HEK293 (cell line): Measurements from ENCODE around the gene CCDC124.

Experiments
- BCL11B ChIP-seq: fragments of 450-650 bp; formaldehyde crosslinking; IDR thresholded peaks from 2 replicates; pipeline ENCODE4 v1.5.1; 2016; ENCODE audit warnings: low read depth, missing biosample characterization, missing genetic modification characterization
- EGR2 ChIP-seq: fragments of 450-650 bp; formaldehyde crosslinking; IDR thresholded peaks from 2 replicates; pipeline ENCODE4 v1.5.1; 2016; ENCODE audit warnings: low read depth, missing biosample characterization, missing genetic modification characterization
- GFI1B ChIP-seq: fragments of 450-650 bp; formaldehyde crosslinking; IDR thresholded peaks from 2 replicates; pipeline ENCODE4 v1.5.1; 2016; ENCODE audit warnings: missing biosample characterization, missing genetic modification characterization
- GLIS1 ChIP-seq: fragments of 450-650 bp; formaldehyde crosslinking; IDR thresholded peaks from 2 replicates; pipeline ENCODE4 v1.5.1; 2016; ENCODE audit warnings: missing biosample characterization, missing genetic modification characterization
- IKZF3 ChIP-seq: fragments of 450-650 bp; IDR thresholded peaks from 2 replicates; pipeline ENCODE4 v1.5.0; 2018; ENCODE audit warnings: missing biosample characterization, mild to moderate bottlenecking, missing genetic modification characterization, moderate library complexity
- PRDM10 ChIP-seq: fragments of 450-650 bp; formaldehyde crosslinking; IDR thresholded peaks from 2 replicates; pipeline ENCODE4 v1.5.1; 2016; ENCODE audit warnings: missing biosample characterization, missing genetic modification characterization
- RBAK ChIP-seq: fragments of 450-650 bp; formaldehyde crosslinking; IDR thresholded peaks from 2 replicates; pipeline ENCODE4 v1.5.1; 2016; ENCODE audit warnings: missing biosample characterization, missing genetic modification characterization
- ZBTB17 ChIP-seq: fragments of 450-650 bp; formaldehyde crosslinking; IDR thresholded peaks from 2 replicates; pipeline ENCODE4 v1.5.1; 2016; ENCODE audit warnings: missing biosample characterization, missing genetic modification characterization
- ZBTB44 ChIP-seq: fragments of 450-650 bp; IDR thresholded peaks from 2 replicates; pipeline ENCODE4 v1.5.1; 2018; ENCODE audit warnings: missing biosample characterization, mild to moderate bottlenecking, missing genetic modification characterization
- ZNF132 ChIP-seq: fragments of 450-650 bp; formaldehyde crosslinking; IDR thresholded peaks from 2 replicates; pipeline ENCODE4 v1.5.1; 2017; ENCODE audit warnings: missing biosample characterization, missing genetic modification characterization, borderline replicate concordance
- ZNF174 ChIP-seq: fragments of 450-650 bp; formaldehyde crosslinking; IDR thresholded peaks from 2 replicates; pipeline ENCODE4 v1.5.0; 2017; ENCODE audit warnings: missing biosample characterization, mild to moderate bottlenecking, missing genetic modification characterization
- ZNF211 ChIP-seq: fragments of 450-650 bp; formaldehyde crosslinking; IDR thresholded peaks from 2 replicates; pipeline ENCODE4 v1.5.1; 2016; ENCODE audit warnings: low read depth, missing biosample characterization, missing genetic modification characterization
- ZNF335 ChIP-seq: fragments of 450-650 bp; formaldehyde crosslinking; conservative IDR thresholded peaks from 2 replicates; pipeline ENCODE4 v1.5.1; 2016; ENCODE audit warnings: missing biosample characterization, missing genetic modification characterization
- ZNF513 ChIP-seq: fragments of 450-650 bp; IDR thresholded peaks from 2 replicates; pipeline ENCODE4 v1.5.1; 2018; ENCODE audit warnings: missing biosample characterization, missing genetic modification characterization
- ZNF555 ChIP-seq: fragments of 450-650 bp; formaldehyde crosslinking; conservative IDR thresholded peaks from 2 replicates; pipeline ENCODE4 v1.5.1; 2017; ENCODE audit warnings: missing biosample characterization, mild to moderate bottlenecking, missing genetic modification characterization, inconsistent platforms
- ZNF623 ChIP-seq: fragments of 450-650 bp; formaldehyde crosslinking; IDR thresholded peaks from 2 replicates; pipeline ENCODE4 v1.5.1; 2016; ENCODE audit warnings: missing biosample characterization, missing genetic modification characterization
- ZNF645 ChIP-seq: fragments of 450-650 bp; formaldehyde crosslinking; IDR thresholded peaks from 2 replicates; pipeline ENCODE4; 2016; ENCODE audit warnings: missing biosample characterization, missing genetic modification characterization
- ZNF658 ChIP-seq: fragments of 450-650 bp; formaldehyde crosslinking; IDR thresholded peaks from 2 replicates; pipeline ENCODE4; 2016; ENCODE audit warnings: missing biosample characterization, missing genetic modification characterization
- ZNF670 ChIP-seq: fragments of 450-650 bp; formaldehyde crosslinking; IDR thresholded peaks from 2 replicates; pipeline ENCODE4 v1.5.1; 2016; ENCODE audit warnings: missing biosample characterization, missing genetic modification characterization, low read depth
- ZNF791 ChIP-seq: fragments of 450-650 bp; formaldehyde crosslinking; IDR thresholded peaks from 2 replicates; pipeline ENCODE4 v1.5.1; 2016; ENCODE audit warnings: missing biosample characterization, missing genetic modification characterization
- TF ChIP-seq, protein P1 (sequence below): fragments of 450-650 bp; formaldehyde crosslinking; optimal IDR thresholded peaks from 2 replicates; pipeline ENCODE3; 2016; ENCODE audit warnings: missing biosample characterization, mild to moderate bottlenecking, missing genetic modification characterization
- TF ChIP-seq, protein P2 (sequence below): fragments of 450-650 bp; formaldehyde crosslinking; IDR thresholded peaks from 2 replicates; pipeline ENCODE4 v1.5.1; 2017; ENCODE audit warnings: missing biosample characterization, missing genetic modification characterization

CCDC124 gene

DNA sequence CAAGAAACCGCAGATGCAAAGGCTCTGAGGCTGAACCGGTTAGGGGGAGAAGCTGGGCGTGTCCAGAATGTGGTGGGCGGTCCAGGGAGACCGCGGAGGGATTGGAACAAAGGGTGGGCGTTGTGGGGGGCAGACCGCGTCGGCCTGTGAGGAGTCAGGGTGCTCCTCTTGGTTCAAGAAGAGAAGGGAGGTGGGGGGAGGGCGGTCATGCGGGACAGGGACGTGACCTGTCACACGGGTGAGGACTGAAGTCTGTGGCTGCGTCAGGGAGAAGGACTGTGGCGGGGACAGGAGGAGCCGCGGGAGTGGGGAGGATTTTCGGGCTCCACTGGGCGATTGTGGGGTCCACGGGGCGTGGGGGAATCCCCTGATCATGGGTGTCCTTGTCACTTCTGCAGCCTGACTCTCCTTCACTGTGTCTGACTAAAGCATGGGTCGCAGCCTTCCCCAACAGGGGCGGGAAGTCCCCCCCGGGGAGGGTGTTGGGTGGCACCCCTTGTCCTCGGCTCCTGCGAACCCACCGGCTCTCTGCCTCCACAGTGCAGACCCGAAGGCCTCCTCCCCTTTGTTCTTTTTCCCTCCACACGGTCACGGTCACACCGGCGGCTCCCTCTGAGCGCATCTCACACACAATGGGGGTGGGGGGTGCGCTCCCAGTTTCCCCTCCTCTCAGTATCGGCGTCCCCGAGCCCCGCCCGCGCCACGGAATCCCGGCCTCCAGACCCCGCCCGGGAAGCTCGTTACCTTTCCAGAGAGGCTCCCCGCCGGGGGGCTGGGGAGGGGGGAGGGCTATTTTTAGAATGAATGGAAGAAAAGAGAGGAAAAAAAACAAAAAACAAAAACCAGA is 17.7 kb downstream of the CCDC124 start (continued):
- TF ChIP-seq ZBTB44 (tag by site-specific recombination) = no peak
- no peak for TF ChIP-seq ZNF670
- TF ChIP-seq ZNF132 = no peak
- no peak for TF ChIP-seq RBAK
- TF ChIP-seq IKZF3 (tag by site-specific recombination) = no peak
- TF ChIP-seq ZNF335 (tag by site-specific recombination) = peak; percentile 59
- no peak for TF ChIP-seq ZNF645 (tag by site-specific recombination)
- peak; percentile 93 for TF ChIP-seq GLIS1 (tag by site-specific recombination)
- TF ChIP-seq ZNF623 = peak; percentile 88
- no peak for TF ChIP-seq ZNF555 (tag by site-specific recombination)
- TF ChIP-seq ZNF211 (tag by site-specific recombination) = no peak
- TF ChIP-seq, protein P1, sequence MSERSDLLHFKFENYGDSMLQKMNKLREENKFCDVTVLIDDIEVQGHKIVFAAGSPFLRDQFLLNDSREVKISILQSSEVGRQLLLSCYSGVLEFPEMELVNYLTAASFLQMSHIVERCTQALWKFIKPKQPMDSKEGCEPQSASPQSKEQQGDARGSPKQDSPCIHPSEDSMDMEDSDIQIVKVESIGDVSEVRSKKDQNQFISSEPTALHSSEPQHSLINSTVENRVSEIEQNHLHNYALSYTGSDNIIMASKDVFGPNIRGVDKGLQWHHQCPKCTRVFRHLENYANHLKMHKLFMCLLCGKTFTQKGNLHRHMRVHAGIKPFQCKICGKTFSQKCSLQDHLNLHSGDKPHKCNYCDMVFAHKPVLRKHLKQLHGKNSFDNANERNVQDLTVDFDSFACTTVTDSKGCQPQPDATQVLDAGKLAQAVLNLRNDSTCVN = peak; percentile 51
- no peak for TF ChIP-seq ZNF513 (tag by site-specific recombination)
- no peak for TF ChIP-seq ZNF658 (tag by site-specific recombination)
- 0 out of 2 replicates have a peak, but pooled peaks have one; percentile 21 for TF ChIP-seq ZBTB17 (tag by site-specific recombination)
- peak; percentile 89 for TF ChIP-seq PRDM10
- TF ChIP-seq GFI1B (tag by site-specific recombination) = no peak
- TF ChIP-seq, protein P2, sequence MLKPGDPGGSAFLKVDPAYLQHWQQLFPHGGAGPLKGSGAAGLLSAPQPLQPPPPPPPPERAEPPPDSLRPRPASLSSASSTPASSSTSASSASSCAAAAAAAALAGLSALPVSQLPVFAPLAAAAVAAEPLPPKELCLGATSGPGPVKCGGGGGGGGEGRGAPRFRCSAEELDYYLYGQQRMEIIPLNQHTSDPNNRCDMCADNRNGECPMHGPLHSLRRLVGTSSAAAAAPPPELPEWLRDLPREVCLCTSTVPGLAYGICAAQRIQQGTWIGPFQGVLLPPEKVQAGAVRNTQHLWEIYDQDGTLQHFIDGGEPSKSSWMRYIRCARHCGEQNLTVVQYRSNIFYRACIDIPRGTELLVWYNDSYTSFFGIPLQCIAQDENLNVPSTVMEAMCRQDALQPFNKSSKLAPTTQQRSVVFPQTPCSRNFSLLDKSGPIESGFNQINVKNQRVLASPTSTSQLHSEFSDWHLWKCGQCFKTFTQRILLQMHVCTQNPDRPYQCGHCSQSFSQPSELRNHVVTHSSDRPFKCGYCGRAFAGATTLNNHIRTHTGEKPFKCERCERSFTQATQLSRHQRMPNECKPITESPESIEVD (tag by site-specific recombination) = no peak
- TF ChIP-seq ZNF791 (tag by site-specific recombination) = no peak
- peak; percentile 89 for TF ChIP-seq EGR2 (tag by site-specific recombination)
- no peak for TF ChIP-seq ZNF174 (tag by site-specific recombination)
- no peak for TF ChIP-seq BCL11B (tag by site-specific recombination)
